ENCODE results near the gene TRANK1.
A peak's percentile ranks its signal among the peaks of the same experiment; 100 is the strongest.

Gene TRANK1

GRCh38 chr3:36973139-36973538 lies 28.3 kb upstream of the TRANK1 start:
- peaks cover 16% of the 10 kb centered on the region for H3F3A ChIP-seq (ENCODE audit: control insufficient read depth, insufficient read depth)
- H3K4me1 ChIP-seq (ENCODE audit: control insufficient read depth, low read length): peaks cover 60% of the 10 kb centered on the region
- no peaks in the 10 kb centered on the region for H3K9me3 ChIP-seq (ENCODE audit: control insufficient read depth, insufficient read depth, low read length)
- no peak overlapping the region for H3K27ac ChIP-seq (ENCODE audit: low read depth, low read length)
- H3K27me3 ChIP-seq (ENCODE audit: control insufficient read depth, low read length): no peaks in the 10 kb centered on the region
- no peaks in the 10 kb centered on the region for H3K9me2 ChIP-seq (replicated peaks; ENCODE audit: control insufficient read depth, low read length)
- peak overlapping the region; percentile 18 for H3K4me2 ChIP-seq (ENCODE audit: low read length)
- H3K4me3 ChIP-seq (ENCODE audit: low read length): no peak overlapping the region
- no peaks in the 10 kb centered on the region for H3K36me3 ChIP-seq (ENCODE audit: control insufficient read depth, low read length)
- TF ChIP-seq, protein P1, sequence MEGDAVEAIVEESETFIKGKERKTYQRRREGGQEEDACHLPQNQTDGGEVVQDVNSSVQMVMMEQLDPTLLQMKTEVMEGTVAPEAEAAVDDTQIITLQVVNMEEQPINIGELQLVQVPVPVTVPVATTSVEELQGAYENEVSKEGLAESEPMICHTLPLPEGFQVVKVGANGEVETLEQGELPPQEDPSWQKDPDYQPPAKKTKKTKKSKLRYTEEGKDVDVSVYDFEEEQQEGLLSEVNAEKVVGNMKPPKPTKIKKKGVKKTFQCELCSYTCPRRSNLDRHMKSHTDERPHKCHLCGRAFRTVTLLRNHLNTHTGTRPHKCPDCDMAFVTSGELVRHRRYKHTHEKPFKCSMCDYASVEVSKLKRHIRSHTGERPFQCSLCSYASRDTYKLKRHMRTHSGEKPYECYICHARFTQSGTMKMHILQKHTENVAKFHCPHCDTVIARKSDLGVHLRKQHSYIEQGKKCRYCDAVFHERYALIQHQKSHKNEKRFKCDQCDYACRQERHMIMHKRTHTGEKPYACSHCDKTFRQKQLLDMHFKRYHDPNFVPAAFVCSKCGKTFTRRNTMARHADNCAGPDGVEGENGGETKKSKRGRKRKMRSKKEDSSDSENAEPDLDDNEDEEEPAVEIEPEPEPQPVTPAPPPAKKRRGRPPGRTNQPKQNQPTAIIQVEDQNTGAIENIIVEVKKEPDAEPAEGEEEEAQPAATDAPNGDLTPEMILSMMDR (IDR thresholded peaks at IDR 0.05; ENCODE audit: low read depth, low read length, poor library complexity, severe bottlenecking): no peak
- no peak for TF ChIP-seq EZH2phosphoT487 (IDR thresholded peaks at IDR 0.05; ENCODE audit: borderline replicate concordance, low read length)
- H4K20me1 ChIP-seq (ENCODE audit: control insufficient read depth, insufficient read depth, low read depth, low read length): no peaks in the 10 kb centered on the region
- no peaks in the 10 kb centered on the region for H3K79me2 ChIP-seq (ENCODE audit: control insufficient read depth, low read length)

- no peaks in the 10 kb centered on the region for H3K9me2 ChIP-seq (replicated peaks; ENCODE audit: control insufficient read depth, low read length)
- H4K20me1 ChIP-seq (ENCODE audit: control insufficient read depth, insufficient read depth, low read depth, low read length): no peaks in the 10 kb centered on the region
- no peak overlapping the region for H3K27ac ChIP-seq (ENCODE audit: low read depth, low read length)
- H3K9me3 ChIP-seq (ENCODE audit: control insufficient read depth, insufficient read depth, low read length): no peaks in the 10 kb centered on the region
- H3F3A ChIP-seq (ENCODE audit: control insufficient read depth, insufficient read depth): peaks cover 19% of the 10 kb centered on the region
- H3K4me2 ChIP-seq (ENCODE audit: low read length): peak overlapping the region; percentile 18; the same call in 1 of the 2 replicates
- H3K27me3 ChIP-seq (ENCODE audit: control insufficient read depth, low read length): no peaks in the 10 kb centered on the region
- peaks cover 62% of the 10 kb centered on the region for H3K4me1 ChIP-seq (ENCODE audit: control insufficient read depth, low read length)
- H3K79me2 ChIP-seq (ENCODE audit: control insufficient read depth, low read length): no peaks in the 10 kb centered on the region
- no peaks in the 10 kb centered on the region for H3K36me3 ChIP-seq (ENCODE audit: control insufficient read depth, low read length)
- TF ChIP-seq, protein P1 (IDR thresholded peaks at IDR 0.05; ENCODE audit: low read depth, low read length, poor library complexity, severe bottlenecking): no peak
- no peak for TF ChIP-seq EZH2phosphoT487 (IDR thresholded peaks at IDR 0.05; ENCODE audit: borderline replicate concordance, low read length)
- no peak overlapping the region for H3K4me3 ChIP-seq (ENCODE audit: low read length)
These were observed 27.3 kb upstream of the TRANK1 start for GRCh38 chr3:36972163-36972562.

- Histone ChIP-seq H3F3A (ENCODE audit: control insufficient read depth, insufficient read depth) (peaks cover 15% of the 10 kb centered on the region), H3K27me3 (ENCODE audit: control insufficient read depth, low read length) (no peaks in the 10 kb centered on the region), H3K4me1 (ENCODE audit: control insufficient read depth, low read length) (peaks cover 77% of the 10 kb centered on the region), H3K9me3 (ENCODE audit: control insufficient read depth, insufficient read depth, low read length) (no peaks in the 10 kb centered on the region), H3K79me2 (ENCODE audit: control insufficient read depth, low read length) (no peaks in the 10 kb centered on the region), H3K36me3 (ENCODE audit: control insufficient read depth, low read length) (no peaks in the 10 kb centered on the region), H3K9me2 (replicated peaks; ENCODE audit: control insufficient read depth, low read length) (no peaks in the 10 kb centered on the region), H3K4me3 (ENCODE audit: low read length) (peak overlapping the region; percentile 67), H3K4me2 (ENCODE audit: low read length) (peak overlapping the region; percentile 84), H3K27ac (ENCODE audit: low read depth, low read length) (peak overlapping the region; percentile 93), H4K20me1 (ENCODE audit: control insufficient read depth, insufficient read depth, low read depth, low read length) (no peaks in the 10 kb centered on the region)
- TF ChIP-seq, protein P1 (IDR thresholded peaks at IDR 0.05; ENCODE audit: low read depth, low read length, poor library complexity, severe bottlenecking): no peak
- TF ChIP-seq EZH2phosphoT487 (IDR thresholded peaks at IDR 0.05; ENCODE audit: borderline replicate concordance, low read length): no peak
These were observed 24.9 kb upstream of the TRANK1 start for GRCh38 chr3:36969540-36970432.
